ENCODE results near the gene STOX1. TPM values are rescaled to one million over a fixed set of nuclear protein-coding genes. Genes with fewer than 3 reads are reported as not detected.
A peak's percentile ranks its signal among the peaks of the same experiment; 100 is the strongest.

Gene STOX1
- polyA plus RNA-seq, 1 experiment = not detected

GRCh38 chr10:68790476-68790875 lies 36.9 kb upstream of the STOX1 start:
- ChIA-PET CTCF (interaction anchor here (2.0 kb wide), 1 partner anchor 106 kb away, joined by 8 read pairs; no protein-coding TSS in a partner anchor), POLR2A (no interaction called here)
- DNase-seq (ENCODE audit: low read depth) = no peak
- Histone ChIP-seq H3K4me3 (ENCODE audit: low read depth, low read length) (no peak overlapping the region), H3K27me3 (ENCODE audit: control insufficient read depth, insufficient read depth, low read length) (no peaks in the 10 kb centered on the region), H3K36me3 (ENCODE audit: control insufficient read depth, insufficient read depth, low read length) (peaks cover 8% of the 10 kb centered on the region)
- TF ChIP-seq CTCF (IDR thresholded peaks at IDR 0.05; ENCODE audit: insufficient read depth, low read depth, low read length) = no peak

- CTCF ChIA-PET = interaction anchor here (0.6 kb wide), 1 partner anchor 109 kb away, joined by 3 read pairs; no protein-coding TSS in a partner anchor
- Histone ChIP-seq H3K36me3 (ENCODE audit: control insufficient read depth, insufficient read depth, low read length) (peaks cover 8% of the 10 kb centered on the region), H3K27me3 (ENCODE audit: control insufficient read depth, insufficient read depth, low read length) (no peaks in the 10 kb centered on the region), H3K4me3 (ENCODE audit: low read depth, low read length) (no peak overlapping the region)
- TF ChIP-seq CTCF (IDR thresholded peaks at IDR 0.05; ENCODE audit: insufficient read depth, low read depth, low read length) = peak; percentile 19; the same call in 1 of the 2 replicates
- no peak for DNase-seq (ENCODE audit: low read depth)
- POLR2A ChIA-PET = no interaction called here
These were observed 35.2 kb upstream of the STOX1 start for GRCh38 chr10:68792115-68792514.

GRCh38 chr10:68795886-68796532 lies 31.3 kb upstream of the STOX1 start:
- Histone ChIP-seq H3K27me3 (ENCODE audit: control insufficient read depth, insufficient read depth, low read length) (no peaks in the 10 kb centered on the region), H3K4me3 (ENCODE audit: low read depth, low read length) (no peak overlapping the region), H3K36me3 (ENCODE audit: control insufficient read depth, insufficient read depth, low read length) (peaks cover 3% of the 10 kb centered on the region)
- POLR2A ChIA-PET = interaction anchor here (0.6 kb wide), 1 partner anchor 141 kb away, joined by 3 read pairs; no protein-coding TSS in a partner anchor
- CTCF ChIA-PET = interaction anchor here (1.1 to 1.5 kb wide), 2 partner anchors 13 to 101 kb away, joined by 3 to 5 read pairs; no protein-coding TSS in a partner anchor
- TF ChIP-seq CTCF (IDR thresholded peaks at IDR 0.05; ENCODE audit: insufficient read depth, low read depth, low read length) = no peak
- no peak for DNase-seq (ENCODE audit: low read depth)

GRCh38 chr10:68796605-68797004 lies 30.7 kb upstream of the STOX1 start:
- peak; percentile 39 for DNase-seq (ENCODE audit: low read depth)
- CTCF ChIA-PET = interaction anchor here (1.1 to 1.5 kb wide), 2 partner anchors 13 to 100 kb away, joined by 3 to 5 read pairs; no protein-coding TSS in a partner anchor

More at GRCh38 chr10:68796605-68797004, 30.7 kb upstream of the STOX1 start:
- Histone ChIP-seq H3K27me3 (ENCODE audit: control insufficient read depth, insufficient read depth, low read length) (no peaks in the 10 kb centered on the region), H3K36me3 (ENCODE audit: control insufficient read depth, insufficient read depth, low read length) (peaks cover 3% of the 10 kb centered on the region), H3K4me3 (ENCODE audit: low read depth, low read length) (no peak overlapping the region)
- POLR2A ChIA-PET = no interaction called here
- no peak for TF ChIP-seq CTCF (IDR thresholded peaks at IDR 0.05; ENCODE audit: insufficient read depth, low read depth, low read length)
